K562 (cell line): Measurements from ENCODE around the gene LACC1. TPM values are rescaled to one million over a fixed set of nuclear protein-coding genes. Genes with fewer than 3 reads are reported as not detected.

Experiments used
- ATAC-seq: fragments of 200-7000 bp; cut with Tn5 transposase; 3 replicates; pipeline ENCODE4 v1.9.1; 2020; ENCODE audit warnings: moderate library complexity
- BruUV-seq: library from RNA; stranded (reverse); fragments of 400-500 nt; replicated peaks from 2 replicates; lab custom pipeline; 2021; lab: Mats Ljungman, UMichigan
- CTCF ChIA-PET: fragments of 300-600 bp; formaldehyde crosslinking; extraction: SDS; loops from one replicate; lab custom pipeline; 2021; ENCODE audit warnings: low intra/inter-chr PET ratio; lab: Yijun Ruan, JAX
- POLR2A ChIA-PET: fragments of 300-600, 350-650 bp; sonication (Branson Sonifier 250); formaldehyde crosslinking; extraction: SDS; loops from one replicate; lab custom pipeline; 2021; ENCODE audit warnings: antibody characterized with exemption, inconsistent platforms; lab: Yijun Ruan, JAX
- DNase-seq, 4 experiments: peaks; one replicate each; pipeline versions ENCODE4 v3.0.0 to v3.0.0-alpha.2; 2011 to 2018; ENCODE audit warnings: low spot score in 3 of 4, mixed read lengths in 3 of 4; ENCODE audit errors: extremely low read depth in 1 of 4
- FAIRE-seq: peaks from 2 replicates; lab custom pipeline; 2011; peaks lifted over from hg19 to GRCh38; lab: Jason Lieb, UNC
- H2AFZ ChIP-seq: 2 replicates; pipeline ENCODE4 v1.6.0; 2011; ENCODE audit warnings: low read depth, low read length, control low read depth, inconsistent platforms
- H3K27ac ChIP-seq: fragments of 200-600 bp; 3 replicates; pipeline ENCODE4 v1.8.0; 2011; ENCODE audit warnings: low read depth, mild to moderate bottlenecking, control low read depth, inconsistent platforms, low read length, moderate library complexity, mixed read lengths; ENCODE audit errors: extremely low read depth
- H3K27me3 ChIP-seq, 2 experiments: fragments of 300-600 bp in 1 of 2; 2 replicates in 1 of 2; 3 replicates in 1 of 2; pipeline versions ENCODE4 v1.6.0 to v1.8.0; 2011; ENCODE audit warnings: inconsistent platforms in 2 of 2, low read length in 2 of 2, mild to moderate bottlenecking in 1 of 2, mixed read lengths in 1 of 2, moderate library complexity in 1 of 2; ENCODE audit not compliant: control insufficient read depth in 2 of 2, insufficient read depth in 2 of 2
- H3K36me3 ChIP-seq: fragments of 300-600 bp; 3 replicates; pipeline ENCODE4 v1.8.0; 2011; ENCODE audit warnings: mild to moderate bottlenecking, low read length, inconsistent platforms; ENCODE audit not compliant: control insufficient read depth, insufficient read depth
- H3K4me1 ChIP-seq, 2 experiments: fragments of 200-600 bp in 1 of 2; replicated peaks in 1 of 2; 2 replicates in 1 of 2; 3 replicates in 1 of 2; pipeline versions ENCODE4 v1.5.1 to v1.8.0; 2011; ENCODE audit warnings: inconsistent platforms in 2 of 2, low read length in 2 of 2, mild to moderate bottlenecking in 1 of 2, mixed read lengths in 1 of 2, moderate library complexity in 1 of 2; ENCODE audit not compliant: control insufficient read depth in 2 of 2, insufficient read depth in 2 of 2
- H3K4me2 ChIP-seq: 2 replicates; pipeline ENCODE4 v1.6.1; 2011; ENCODE audit warnings: low read length, control low read depth, inconsistent platforms, mixed read lengths; ENCODE audit not compliant: insufficient read depth
- H3K4me3 ChIP-seq: fragments of 200-600 bp; sonication (generic), shearing (Covaris generic); 2 replicates; pipeline ENCODE4 v1.5.1; 2016; ENCODE audit warnings: control low read depth, inconsistent platforms
- H3K79me2 ChIP-seq: fragments of 200-600 bp; 3 replicates; pipeline ENCODE4 v1.8.0; 2011; ENCODE audit warnings: low read length, inconsistent platforms; ENCODE audit not compliant: control insufficient read depth, insufficient read depth
- H3K9ac ChIP-seq, 2 experiments: 2 replicates each; pipeline versions ENCODE4 v1.6.0 to v1.6.1; 2011; ENCODE audit warnings: low read depth in 2 of 2, low read length in 2 of 2, control low read depth in 1 of 2, inconsistent platforms in 1 of 2, mild to moderate bottlenecking in 1 of 2, mixed read lengths in 1 of 2; ENCODE audit not compliant: insufficient read depth in 1 of 2
- H3K9me1 ChIP-seq: one replicate; pipeline ENCODE4 v1.6.0; 2011; ENCODE audit warnings: inconsistent platforms, mild to moderate bottlenecking, low read length, moderate library complexity; ENCODE audit not compliant: control insufficient read depth, insufficient read depth
- H3K9me3 ChIP-seq: replicated peaks from 2 replicates; pipeline ENCODE4 v1.5.1; 2011; ENCODE audit warnings: low read depth, low read length, inconsistent platforms; ENCODE audit not compliant: control insufficient read depth, insufficient read depth
- H4K20me1 ChIP-seq: replicated peaks from 2 replicates; pipeline ENCODE4 v1.6.1; 2011; ENCODE audit warnings: low read length, inconsistent platforms, mixed read lengths; ENCODE audit not compliant: control insufficient read depth, insufficient read depth
- DMBX1 ChIP-seq: fragments of 250-450 bp; sonication (Bioruptor Pico); IDR thresholded peaks from 2 replicates; pipeline ENCODE4 v1.8.0; 2022; ENCODE audit warnings: inconsistent platforms, mild to moderate bottlenecking, moderate library complexity, borderline replicate concordance
- ELF1 ChIP-seq: fragments of 200-800 bp; sonication (Bioruptor generic); IDR thresholded peaks from 2 replicates; pipeline ENCODE4 v1.6.1; 2016; ENCODE audit warnings: missing genetic modification characterization, missing compliant biosample characterization
- ESRRB ChIP-seq: fragments of 250-450 bp; sonication (Bioruptor Pico); IDR thresholded peaks from 2 replicates; pipeline ENCODE4 v1.5.0; 2020; ENCODE audit warnings: mild to moderate bottlenecking, moderate library complexity, borderline replicate concordance
- KDM5B ChIP-seq: fragments of 200-600 bp; sonication (generic); IDR thresholded peaks from 2 replicates; pipeline ENCODE4 v1.6.1; 2012; ENCODE audit warnings: low read depth, mild to moderate bottlenecking, moderate library complexity, low read length, control low read depth, inconsistent platforms; ENCODE audit not compliant: insufficient replicate concordance
- SUPT5H ChIP-seq: fragments of 450-650 bp; IDR thresholded peaks from 2 replicates; pipeline ENCODE4 v1.6.1; 2016
- ZNF655 ChIP-seq: fragments of 250-450 bp; sonication (Bioruptor Pico); IDR thresholded peaks from 2 replicates; pipeline ENCODE4 v1.5.0; 2021
- WGBS: fragments of 100-300 bp; shearing (Covaris generic); methylation state at CpG from one replicate; pipeline ENCODE4 v1.1.6; 2016; ENCODE audit warnings: low coverage, mixed read lengths; ENCODE audit not compliant: insufficient coverage; ENCODE audit errors: missing lambda C conversion rate; 5-methylcytosine and 5-hydroxymethylcytosine counted together
- in situ Hi-C: fragments of 300-500 bp; cut with MboI; formaldehyde crosslinking; loops from 4 replicates; pipeline ENCODE4 v1.15.0; 2018; ENCODE audit warnings: inconsistent platforms, mixed read lengths
- intact Hi-C: fragments of 100-400 bp; cut with micrococcal nuclease; formaldehyde crosslinking; loops from 2 replicates; pipeline ENCODE4 v1.14.2; 2022
- polyA plus RNA-seq, 8 experiments: library from polyadenylated mRNA; depleted of rRNA in 4 of 8; stranded (reverse) in 5 of 8; unstranded in 3 of 8; fragments of >200 nt; fragmentation: Nextera tagmentation in 2 of 8; fragmentation: Illumina TruSeq in 1 of 8; extraction: Ambion mirVana in 2 of 8; extraction: Trizol in 1 of 8; gene quantifications; 2 replicates each; pipeline versions ENCODE4 v1.2.1 to v1.2.3, GENCODE V29; 2011 to 2014; ENCODE audit warnings: inconsistent platforms in 1 of 8, missing spikeins in 1 of 8
- total RNA-seq, 7 experiments: library from RNA; depleted of rRNA in 6 of 7; stranded (reverse); fragments of >200 nt in 6 of 7; fragmentation: Illumina TruSeq in 2 of 7; extraction: Trizol in 2 of 7; gene quantifications; 2 replicates each; pipeline versions ENCODE4 v1.2.1 to v1.2.3, GENCODE V29; 2011 to 2021; ENCODE audit warnings: low replicate concordance in 1 of 7

Gene LACC1
- total and polyA plus RNA-seq, 9 of the 15 experiments (the other 6 are each of a cell fraction or from before 2014, with no cell fraction given): 0.24 TPM; not detected in 8

GRCh38 chr13:43929947-43930346, 50.2 kb downstream of the LACC1 start:
- H3K9me3 ChIP-seq: no peaks in the 10 kb centered on the region
- ATAC-seq: no peak
- no peak overlapping the region for H3K9ac ChIP-seq
- H3K36me3 ChIP-seq: no peaks in the 10 kb centered on the region
- H3K27ac ChIP-seq: no peak overlapping the region
- no TSS peak for BruUV-seq
- H2AFZ ChIP-seq: no peak overlapping the region
- H4K20me1 ChIP-seq: no peaks in the 10 kb centered on the region
- no peaks in the 10 kb centered on the region for H3K4me1 ChIP-seq
- DNase-seq: no peak
- CTCF ChIA-PET: no interaction called here
- no peak overlapping the region for H3K4me2 ChIP-seq
- POLR2A ChIA-PET: no interaction called here
- H3K79me2 ChIP-seq: no peaks in the 10 kb centered on the region
- no peak overlapping the region for H3K4me3 ChIP-seq
- intact Hi-C loops (no loop called here), in situ Hi-C loops (no loop called here)
- no peak for TF ChIP-seq KDM5B
- TF ChIP-seq ELF1 (tag): no peak
- TF ChIP-seq ESRRB (CRISPR knock-in tag): no peak
- no peak for TF ChIP-seq SUPT5H
- TF ChIP-seq ZNF655 (CRISPR knock-in tag): no peak
- TF ChIP-seq DMBX1: no peak
- no peaks in the 10 kb centered on the region for H3K27me3 ChIP-seq
- no peak for FAIRE-seq
- 0% methylated on average over 1 of the region's 1 CpG for WGBS
- no peaks in the 10 kb centered on the region for H3K9me1 ChIP-seq
